ENCODE data around the gene HMGB3.

- TF ChIP-seq POLR2A (IDR thresholded peaks at IDR 0.05) (no peak), CTCF (IDR thresholded peaks at IDR 0.05) (no peak)
These were observed 25.0 kb upstream of the HMGB3 start for GRCh38 chrX:150958177-150958576.

Measured in lower leg skin (tissue), 3 donors.